Measurements from ENCODE around the gene KLHL29. TPM values are rescaled to one million over a fixed set of nuclear protein-coding genes. Genes with fewer than 3 reads are reported as not detected.

Gene KLHL29
- total RNA-seq, 1 donor from 2014 or later: 1.6 TPM

DNA sequence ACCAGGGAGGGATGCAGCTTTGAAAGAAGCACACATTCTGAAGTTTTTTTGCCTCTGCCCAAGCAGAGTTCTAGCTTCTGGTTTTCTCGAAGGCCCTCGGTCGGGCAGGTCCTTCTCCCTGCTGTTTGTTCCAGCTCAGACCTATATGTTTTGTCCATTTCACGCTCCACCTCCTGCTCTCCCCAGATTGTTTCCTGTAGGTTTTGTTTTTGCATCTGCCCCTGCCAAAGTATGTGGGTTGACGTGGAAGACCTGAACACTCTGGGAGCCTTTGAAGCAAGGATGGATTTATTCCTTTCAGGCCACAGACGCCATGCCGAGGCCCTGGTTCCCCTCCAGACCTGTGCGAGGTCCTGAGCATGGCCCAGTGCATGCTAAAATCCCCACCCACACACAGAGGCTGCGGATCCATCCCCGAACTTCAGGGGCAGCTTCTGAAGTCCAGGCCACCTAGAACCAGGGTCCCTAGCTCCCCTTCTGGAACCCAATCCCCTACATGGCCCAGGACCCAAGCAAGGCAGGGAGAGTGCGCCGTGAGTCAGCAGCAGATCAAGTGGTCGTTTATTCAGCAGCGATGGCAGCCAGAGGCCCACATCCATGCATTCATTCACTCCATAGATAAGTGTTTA is 205.4 kb downstream of the KLHL29 start:
- intact Hi-C loops (cut with DNase I): no loop called here
- peak; percentile 53 for DNase-seq (ENCODE audit: low spot score)

- no peak for DNase-seq (ENCODE audit: low spot score)
- intact Hi-C loops (cut with DNase I): no loop called here
Measured at GRCh38 chr2:23591111-23591510, 206.1 kb downstream of the KLHL29 start.

GRCh38 chr2:23592061-23592685 is 207.2 kb downstream of the KLHL29 start:
- DNase-seq (ENCODE audit: low spot score): no peak
- intact Hi-C loops (cut with DNase I): no loop called here

DNA sequence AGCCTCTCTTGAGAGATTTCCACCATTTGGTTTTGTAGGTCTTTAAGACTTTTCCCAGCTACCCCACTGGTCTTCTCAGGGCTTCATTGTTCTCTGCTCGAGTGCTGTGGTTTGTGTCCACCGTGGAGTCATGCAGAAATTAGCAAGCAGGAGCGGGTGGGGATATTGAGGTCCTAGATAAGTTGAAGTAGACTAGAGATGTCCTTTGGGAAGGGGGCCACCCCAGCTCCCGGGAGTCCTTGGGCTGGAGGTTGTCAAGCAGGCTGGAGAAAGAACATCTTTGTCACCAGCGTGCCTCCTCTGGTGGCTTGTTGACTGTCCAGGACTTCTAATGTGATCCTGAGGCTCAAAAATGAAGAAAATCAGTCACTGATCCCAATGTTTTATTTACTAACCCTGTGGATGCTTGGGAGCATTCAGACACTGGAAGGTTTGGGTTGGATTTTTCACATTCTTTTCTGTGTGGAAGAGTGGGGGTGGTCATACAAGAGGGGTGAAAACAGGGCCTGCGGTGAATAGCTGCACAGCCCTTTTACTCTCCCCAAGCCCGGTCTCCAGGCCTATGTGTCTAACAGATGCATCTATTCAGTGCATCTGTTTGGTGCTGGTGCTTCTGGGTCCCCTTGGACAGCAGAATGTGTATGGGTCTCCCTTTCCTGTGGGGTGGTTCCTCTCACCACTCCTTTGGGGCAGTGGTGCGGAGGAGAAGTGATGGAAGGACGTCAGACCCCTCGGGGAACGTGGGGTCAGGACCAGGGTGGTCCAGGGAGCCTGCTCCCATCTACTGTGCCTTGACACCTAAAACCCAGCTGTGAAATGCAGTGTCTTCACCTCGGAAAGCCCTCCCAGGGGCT is 208.1 kb downstream of the KLHL29 start:
- intact Hi-C loops (cut with DNase I): no loop called here
- DNase-seq (ENCODE audit: low spot score): no peak

GRCh38 chr2:23593752-23594459 is 208.9 kb downstream of the KLHL29 start:
- intact Hi-C loops (cut with DNase I): no loop called here
- peak; percentile 68 for DNase-seq (ENCODE audit: low spot score)

GRCh38 chr2:23594460-23594825 is 209.5 kb downstream of the KLHL29 start:
- DNase-seq (ENCODE audit: low spot score): no peak
- intact Hi-C loops (cut with DNase I): no loop called here

- intact Hi-C loops (cut with DNase I): no loop called here
- no peak for DNase-seq (ENCODE audit: low spot score)
Measured at GRCh38 chr2:23595021-23595420, 210.0 kb downstream of the KLHL29 start.

GRCh38 chr2:23595601-23596251 is 210.7 kb downstream of the KLHL29 start:
- DNase-seq (ENCODE audit: low spot score): no peak
- intact Hi-C loops (cut with DNase I): no loop called here

GRCh38 chr2:23596316-23596885 is 211.4 kb downstream of the KLHL29 start:
- no peak for DNase-seq (ENCODE audit: low spot score)
- intact Hi-C loops (cut with DNase I): no loop called here

GRCh38 chr2:23597687-23598086 is 212.7 kb downstream of the KLHL29 start:
- no peak for DNase-seq (ENCODE audit: low spot score)
- intact Hi-C loops (cut with DNase I): no loop called here

GRCh38 chr2:23599006-23599405 is 214.0 kb downstream of the KLHL29 start:
- intact Hi-C loops (cut with DNase I): no loop called here
- DNase-seq (ENCODE audit: low spot score): no peak

GRCh38 chr2:23599667-23600066 is 214.7 kb downstream of the KLHL29 start:
- no peak for DNase-seq (ENCODE audit: low spot score)
- intact Hi-C loops (cut with DNase I): no loop called here

DNA sequence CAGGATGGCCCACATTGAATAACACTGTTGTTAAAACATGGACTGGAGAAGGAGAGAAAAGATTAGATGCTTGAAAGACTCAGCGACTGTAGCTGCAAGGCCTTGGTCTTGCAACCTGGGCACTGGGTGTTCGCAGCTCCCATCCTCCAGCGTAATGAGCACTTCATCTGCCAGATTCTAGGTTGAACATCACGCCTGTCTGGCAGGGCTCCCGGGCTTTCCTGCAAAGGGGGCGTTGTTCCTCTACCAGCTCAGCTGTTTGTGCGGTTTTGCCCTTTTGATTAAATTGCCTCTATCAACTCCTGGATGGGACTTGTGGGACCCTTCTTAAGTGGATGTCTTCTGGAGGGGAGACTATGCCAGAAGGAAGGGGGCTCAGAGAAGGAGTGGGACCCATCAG is 215.4 kb downstream of the KLHL29 start:
- intact Hi-C loops (cut with DNase I): no loop called here
- DNase-seq (ENCODE audit: low spot score): no peak

DNA sequence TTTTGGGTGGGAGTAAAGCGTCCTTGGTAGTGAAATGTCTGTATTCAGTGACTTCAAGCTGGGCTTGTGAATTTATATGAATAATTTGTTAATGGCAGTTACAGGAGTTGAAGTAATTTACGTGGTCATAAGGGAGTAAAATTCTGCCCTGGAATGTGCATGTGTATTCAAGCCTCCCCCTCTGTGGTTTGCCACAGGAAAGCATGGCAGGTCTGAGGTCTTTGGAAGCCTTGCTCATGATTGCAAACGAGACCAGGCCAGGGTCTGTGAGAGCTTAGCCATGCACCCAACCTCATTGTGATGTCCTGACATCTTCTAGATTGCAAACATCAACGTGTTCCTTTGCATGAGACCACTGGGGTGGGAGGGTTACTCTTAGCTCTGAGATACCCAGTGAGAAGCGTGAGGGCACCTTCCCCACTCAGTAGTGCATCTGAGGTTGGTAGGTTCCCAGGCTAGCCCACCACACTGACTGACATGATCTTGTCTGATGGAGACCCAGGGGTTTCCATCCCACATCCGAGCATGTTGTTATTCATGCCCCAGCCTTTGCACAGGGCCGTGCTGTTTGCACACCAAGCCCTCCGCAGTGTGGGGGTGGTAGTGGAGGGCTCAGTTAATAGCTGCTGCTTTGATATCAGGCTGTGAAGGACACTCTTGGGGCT is 216.5 kb downstream of the KLHL29 start:
- DNase-seq (ENCODE audit: low spot score): no peak
- intact Hi-C loops (cut with DNase I): no loop called here

DNA sequence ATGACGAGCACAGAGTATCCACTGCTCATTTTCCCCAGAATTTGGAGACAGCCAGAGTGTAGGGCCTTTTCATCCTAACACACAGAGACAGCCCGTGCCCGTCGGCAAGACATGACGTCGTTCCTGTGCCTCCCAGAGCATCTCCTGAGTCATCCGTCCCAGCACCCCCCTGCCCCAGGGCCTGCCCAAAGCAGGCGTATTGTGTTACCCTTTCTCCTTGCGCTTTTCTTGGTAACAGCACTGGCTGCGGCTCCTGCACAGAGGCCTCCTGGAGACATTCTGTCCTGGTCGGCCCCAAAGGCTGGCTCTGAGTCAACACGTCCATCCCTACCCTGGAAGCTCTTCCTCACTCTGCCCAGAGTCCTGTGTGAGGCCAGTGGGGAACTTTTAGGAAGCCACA is 217.1 kb downstream of the KLHL29 start:
- intact Hi-C loops (cut with DNase I): no loop called here
- DNase-seq (ENCODE audit: low spot score): no peak

- intact Hi-C loops (cut with DNase I): no loop called here
- no peak for DNase-seq (ENCODE audit: low spot score)
Measured at GRCh38 chr2:23603156-23603555, 218.2 kb downstream of the KLHL29 start.

- intact Hi-C loops (cut with DNase I): no loop called here
- no peak for DNase-seq (ENCODE audit: low spot score)
Measured at GRCh38 chr2:23603581-23603980, 218.6 kb downstream of the KLHL29 start.

GRCh38 chr2:23604731-23605130 is 219.8 kb downstream of the KLHL29 start:
- intact Hi-C loops (cut with DNase I): no loop called here
- no peak for DNase-seq (ENCODE audit: low spot score)

DNA sequence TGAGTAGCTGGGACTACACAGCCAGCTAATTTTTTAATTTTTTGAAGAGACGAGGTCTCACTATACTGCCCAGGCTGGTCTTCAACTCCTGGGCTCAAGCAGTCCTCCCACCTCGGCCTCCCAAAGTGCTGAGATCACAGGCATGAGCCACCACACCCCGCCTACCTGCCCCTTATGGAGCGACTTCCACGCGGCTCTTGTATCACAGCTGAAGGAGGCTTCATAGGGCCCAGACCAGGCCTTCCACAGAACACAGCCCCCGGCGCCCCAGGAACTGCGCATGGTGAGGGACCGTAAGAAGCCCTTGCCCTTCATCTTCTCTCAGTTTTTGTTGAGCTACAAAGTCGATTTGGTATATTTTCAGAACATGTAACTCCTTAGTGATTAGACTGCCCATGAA is 220.3 kb downstream of the KLHL29 start:
- intact Hi-C loops (cut with DNase I): no loop called here
- DNase-seq (ENCODE audit: low spot score): no peak

Data from cardiac septum (tissue), 1 donor.